HG02610 (cell line): Measurements from ENCODE around the gene NT5DC1.

Source experiments
- ATAC-seq: cut with Tn5 transposase; IDR thresholded peaks from one replicate; pipeline ENCODE4 v1.9.1; 2021; ENCODE audit warnings: mild to moderate bottlenecking, moderate library complexity; ENCODE audit not compliant: unreplicated experiment

NT5DC1 gene

DNA sequence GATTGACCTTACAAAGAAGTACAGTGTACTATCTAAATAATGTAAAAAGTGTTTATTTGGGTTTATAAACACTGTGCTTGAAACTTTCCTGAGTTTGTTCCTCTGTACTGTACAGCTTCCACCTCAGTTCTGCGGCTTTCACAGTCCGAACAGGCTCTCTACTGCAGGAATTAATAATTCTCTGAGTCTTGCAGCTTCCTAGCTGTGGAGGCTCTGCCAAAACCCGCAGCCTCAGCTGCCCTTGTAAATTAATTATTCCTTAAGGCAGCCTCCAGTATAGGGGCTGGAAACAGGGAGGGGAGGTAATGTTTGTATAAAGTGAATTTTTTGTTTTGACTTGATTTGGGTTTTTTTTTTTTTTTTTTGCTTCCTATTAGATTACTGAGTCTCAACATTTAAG is 134.0 kb downstream of the NT5DC1 start:
- ATAC-seq: no peak

DNA sequence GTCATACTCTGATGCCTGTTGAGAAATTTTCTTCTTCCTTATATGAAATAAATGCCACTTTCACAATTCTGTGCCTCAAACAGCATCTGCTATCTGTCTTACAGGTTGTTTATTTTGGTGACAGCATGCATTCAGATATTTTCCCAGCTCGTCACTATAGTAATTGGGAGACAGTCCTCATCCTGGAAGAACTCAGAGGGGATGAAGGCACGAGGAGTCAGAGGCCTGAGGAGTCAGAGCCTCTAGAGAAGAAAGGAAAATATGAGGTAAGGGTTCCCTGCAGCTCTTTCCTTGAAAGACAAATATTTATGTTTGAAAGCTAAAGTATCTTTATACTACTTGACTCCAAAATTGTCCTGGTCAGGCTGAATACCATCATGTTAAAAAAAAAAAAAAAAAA is 137.4 kb downstream of the NT5DC1 start:
- ATAC-seq: no peak

DNA sequence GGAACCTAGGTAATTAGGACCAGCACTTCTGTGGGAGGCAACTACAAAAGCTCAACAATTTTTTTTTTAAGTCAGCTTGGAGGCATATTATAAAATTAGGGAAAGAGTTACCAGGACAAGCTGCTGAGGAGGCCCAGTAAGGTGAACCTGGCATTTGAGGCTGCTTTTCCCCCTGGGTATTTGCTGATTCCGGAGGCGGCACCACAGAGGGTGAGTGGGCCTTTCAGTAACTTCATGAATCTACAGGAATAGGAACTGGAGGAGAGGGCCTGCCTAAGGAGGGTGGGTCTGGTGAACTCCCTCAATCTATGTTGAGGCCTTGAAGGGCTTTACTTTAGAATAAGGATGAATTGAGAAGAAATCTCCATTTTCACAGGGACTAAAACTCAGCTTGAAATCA is 138.6 kb downstream of the NT5DC1 start:
- no peak for ATAC-seq

DNA sequence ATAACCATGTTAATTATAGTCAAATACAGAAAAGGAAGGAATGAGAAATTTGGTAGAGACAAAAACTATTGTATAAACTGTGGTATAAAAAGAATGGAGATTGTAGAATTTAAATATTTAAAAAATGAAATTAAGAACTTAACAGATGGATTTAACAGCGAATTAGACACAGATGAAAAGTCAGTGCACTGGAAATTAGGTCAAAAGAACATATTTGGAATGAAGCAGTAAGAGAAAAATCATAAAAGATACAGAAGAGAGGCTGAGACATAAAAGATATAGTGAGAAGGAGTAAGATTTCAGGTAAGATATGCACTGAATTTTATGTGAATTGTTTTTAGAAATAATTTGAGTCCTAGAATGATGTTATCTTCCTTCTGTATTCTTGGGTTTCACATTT is 139.2 kb downstream of the NT5DC1 start:
- ATAC-seq: no peak

DNA sequence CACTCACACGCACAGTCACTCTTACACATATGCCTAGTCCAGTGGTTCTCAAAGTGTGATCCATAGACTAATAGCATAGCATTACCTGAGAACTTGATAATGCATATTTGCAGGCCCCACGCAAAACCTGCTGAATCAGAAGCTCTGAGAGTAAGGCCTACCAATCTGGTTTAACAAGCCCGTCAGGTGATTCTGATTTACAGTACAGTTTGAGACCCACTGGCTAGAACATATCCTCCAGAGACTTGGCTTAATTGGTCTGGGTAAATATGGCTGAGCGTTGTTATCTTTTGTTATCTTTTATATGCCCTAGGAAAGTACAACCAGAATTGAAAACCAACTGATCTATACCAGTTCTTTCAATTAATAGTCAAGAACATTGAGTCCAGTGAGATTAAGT is 143.6 kb downstream of the NT5DC1 start:
- no peak for ATAC-seq

DNA sequence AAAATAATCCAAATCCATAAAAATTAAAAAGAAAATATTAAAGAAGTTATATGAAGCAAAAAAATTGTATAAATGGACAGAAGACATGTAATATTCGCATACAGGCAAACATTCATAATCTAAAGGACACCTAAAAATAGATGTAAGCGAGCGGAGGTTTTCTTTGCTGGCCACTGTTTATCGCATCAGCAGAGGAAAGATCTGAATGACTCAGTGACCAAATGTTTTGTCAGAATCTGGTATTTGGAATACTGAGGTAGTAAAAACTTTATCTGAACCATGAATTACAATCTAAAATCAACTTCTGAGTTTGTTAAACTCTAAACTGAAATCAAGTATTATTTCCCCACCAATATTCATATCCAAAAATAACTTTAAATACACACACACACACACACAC is 145.4 kb downstream of the NT5DC1 start:
- no peak for ATAC-seq

DNA sequence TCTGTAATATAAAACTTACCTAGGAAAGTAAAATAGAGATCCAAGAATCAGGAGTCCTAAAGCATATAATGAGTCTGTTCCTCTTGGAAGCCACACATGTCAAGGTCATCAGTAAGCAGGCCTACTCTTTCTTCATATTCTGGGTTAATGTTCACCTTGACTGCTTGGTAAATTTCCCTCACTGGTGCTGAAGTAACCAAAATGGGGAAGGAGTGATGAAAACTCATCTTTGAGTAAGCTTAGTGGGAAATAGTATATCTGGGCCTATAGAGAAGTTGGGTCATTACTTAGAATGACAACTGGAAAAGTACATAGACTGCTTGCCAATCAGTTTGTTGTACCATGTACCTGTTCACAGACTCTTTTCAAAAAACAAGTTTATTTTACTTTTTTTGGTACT is 146.6 kb downstream of the NT5DC1 start:
- no peak for ATAC-seq

DNA sequence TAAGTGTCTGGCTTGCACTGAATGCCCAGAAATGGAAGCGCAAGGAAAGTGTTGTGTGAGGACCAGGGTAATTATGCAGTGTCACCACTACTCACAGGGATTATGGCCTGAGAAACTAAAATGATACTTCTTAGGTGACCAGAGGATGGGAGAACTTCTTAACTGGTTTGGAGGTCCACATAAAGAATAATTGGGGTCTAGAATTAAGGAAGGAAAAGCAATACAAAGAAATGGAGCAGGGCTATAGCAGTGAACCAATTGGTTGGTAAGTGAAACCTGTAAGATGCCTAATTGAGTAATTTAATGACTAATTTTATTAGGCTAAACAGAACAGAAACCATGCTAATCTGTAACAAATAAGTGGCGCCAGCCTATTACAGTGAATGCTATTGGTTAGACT is 147.9 kb downstream of the NT5DC1 start:
- no peak for ATAC-seq

DNA sequence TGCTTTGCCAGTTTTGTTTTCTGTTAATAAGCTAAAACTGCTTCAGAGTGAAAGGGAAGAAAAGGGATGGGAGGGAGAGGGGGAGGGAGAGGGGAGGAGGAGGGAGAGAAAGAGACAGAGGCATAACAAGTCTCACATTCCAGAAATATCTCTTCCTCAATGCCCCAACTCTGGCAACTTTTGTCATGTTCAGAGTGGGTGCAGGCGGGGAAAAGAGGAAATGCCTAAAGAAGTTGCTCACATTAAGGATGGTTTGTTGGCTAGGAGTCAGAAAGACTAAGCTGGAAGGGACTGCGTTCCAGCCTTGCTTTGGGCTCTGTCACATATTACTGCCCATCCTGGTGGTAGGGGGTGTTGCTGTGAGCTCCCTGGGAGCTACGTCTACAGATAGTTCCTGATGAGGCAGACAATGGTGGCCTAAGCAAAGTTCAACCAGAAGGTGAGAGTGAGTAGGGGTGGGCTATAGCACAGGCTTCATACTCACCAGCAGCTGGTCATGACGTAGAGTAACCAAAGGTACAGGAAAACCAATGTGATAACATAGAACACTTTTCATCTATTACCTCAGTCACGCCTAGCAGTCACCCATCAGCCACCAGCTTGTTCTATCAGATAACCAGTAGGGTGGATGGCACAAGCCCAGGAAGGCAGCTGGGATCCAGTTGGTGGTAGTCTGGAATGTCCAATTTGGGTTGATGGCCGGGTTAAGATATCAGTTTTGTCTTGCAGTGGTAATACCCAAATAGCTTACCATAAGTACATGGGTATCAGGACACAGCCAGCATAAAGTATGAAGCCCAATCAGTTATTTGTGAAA is 151.1 kb downstream of the NT5DC1 start:
- no peak for ATAC-seq

DNA sequence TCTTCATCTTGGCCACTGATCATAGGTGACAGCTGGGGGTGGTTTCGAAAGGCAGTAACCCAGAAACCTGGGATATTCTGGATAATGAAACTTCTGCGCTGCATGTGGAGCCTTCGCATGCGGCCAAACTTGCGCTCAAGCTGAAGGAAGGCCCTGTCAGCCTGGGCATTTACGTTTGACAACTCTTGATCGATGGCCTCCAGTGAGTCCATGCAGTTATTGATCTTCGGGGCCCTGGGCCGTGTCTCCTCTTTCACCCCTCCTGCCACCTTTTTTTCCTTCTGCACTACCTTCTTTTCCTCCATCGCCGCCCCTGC is 152.5 kb downstream of the NT5DC1 start:
- no peak for ATAC-seq

DNA sequence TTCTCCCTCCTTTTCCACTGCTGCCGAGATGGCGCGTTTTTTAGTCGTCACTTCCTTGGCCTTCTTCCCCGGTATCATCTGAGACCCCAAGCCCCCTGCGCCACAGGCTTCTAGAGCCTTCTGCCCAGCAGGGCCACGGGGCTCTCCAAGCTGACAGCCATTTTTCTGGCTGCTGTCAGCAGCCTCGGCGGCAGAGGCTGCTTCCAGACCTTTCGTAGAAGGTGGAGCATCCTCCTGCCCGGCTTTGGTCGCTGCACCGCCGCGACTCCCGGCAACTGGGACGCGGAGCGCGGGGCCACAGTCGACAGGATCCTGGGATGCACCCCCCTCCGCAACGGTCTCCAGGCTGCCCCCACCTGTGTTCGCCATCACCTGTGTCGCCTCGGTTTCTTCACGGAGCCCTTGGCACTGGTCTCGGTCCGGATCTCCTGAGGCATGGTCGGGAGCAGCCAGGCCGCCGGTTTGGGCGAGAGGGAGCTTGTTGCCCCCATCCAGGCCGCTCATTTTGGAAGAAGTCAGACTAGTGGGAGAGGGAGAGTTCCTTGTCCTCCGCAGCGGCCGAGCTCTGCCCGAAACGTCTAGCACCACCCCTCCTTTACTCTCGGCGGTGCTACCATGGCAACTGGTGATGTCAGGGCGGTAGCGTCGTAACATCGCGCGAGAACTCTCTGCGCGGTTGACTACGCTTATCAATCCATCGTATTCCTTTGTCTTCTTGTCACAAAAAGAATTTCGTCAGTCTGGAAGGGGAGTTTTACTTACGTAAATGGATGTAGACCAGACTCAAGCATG is 153.0 kb downstream of the NT5DC1 start, which contains the start of gene TSPYL4:
Gene TSPYL4 (minus strand): TSS at position 571 of the 792 bp plus-strand sequence. CDS start 67 bp downstream, at position 504.
- ATAC-seq: peak; percentile 99

DNA sequence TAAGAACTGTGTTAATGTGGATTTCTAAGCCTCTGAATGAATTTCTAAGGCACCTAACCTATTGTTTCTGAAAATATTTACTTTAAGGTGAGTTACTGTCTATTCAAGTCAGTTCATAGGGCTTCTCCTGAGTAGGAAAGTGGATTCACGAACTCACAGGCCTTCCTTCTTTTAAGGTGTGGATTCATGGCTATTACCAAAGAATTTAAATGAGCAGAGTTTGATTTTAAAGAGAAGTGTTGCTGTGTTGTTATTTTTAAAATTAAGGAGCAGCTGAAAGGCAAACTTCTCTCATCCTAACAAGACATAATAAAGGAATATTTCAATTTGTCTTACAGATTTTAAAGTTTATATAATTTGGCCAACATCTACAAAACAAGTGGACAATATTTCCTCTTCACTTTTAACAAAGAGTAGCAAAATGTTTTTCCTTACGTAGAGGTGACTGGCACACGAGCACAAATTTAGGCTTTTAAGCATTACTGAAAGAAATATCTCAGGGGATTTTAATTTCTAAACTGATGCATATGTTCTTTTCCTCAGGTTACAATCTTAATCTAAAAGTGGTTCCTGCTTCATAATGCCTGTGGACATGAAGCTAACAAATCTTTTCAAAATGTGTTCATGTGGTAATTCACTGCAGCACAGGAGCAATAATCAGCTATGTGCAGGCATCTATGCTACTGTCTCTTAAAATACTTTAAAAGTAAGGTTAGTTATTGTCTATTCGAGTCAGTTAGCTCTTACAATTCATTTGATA is 153.8 kb downstream of the NT5DC1 start:
- peak; percentile 22 for ATAC-seq

DNA sequence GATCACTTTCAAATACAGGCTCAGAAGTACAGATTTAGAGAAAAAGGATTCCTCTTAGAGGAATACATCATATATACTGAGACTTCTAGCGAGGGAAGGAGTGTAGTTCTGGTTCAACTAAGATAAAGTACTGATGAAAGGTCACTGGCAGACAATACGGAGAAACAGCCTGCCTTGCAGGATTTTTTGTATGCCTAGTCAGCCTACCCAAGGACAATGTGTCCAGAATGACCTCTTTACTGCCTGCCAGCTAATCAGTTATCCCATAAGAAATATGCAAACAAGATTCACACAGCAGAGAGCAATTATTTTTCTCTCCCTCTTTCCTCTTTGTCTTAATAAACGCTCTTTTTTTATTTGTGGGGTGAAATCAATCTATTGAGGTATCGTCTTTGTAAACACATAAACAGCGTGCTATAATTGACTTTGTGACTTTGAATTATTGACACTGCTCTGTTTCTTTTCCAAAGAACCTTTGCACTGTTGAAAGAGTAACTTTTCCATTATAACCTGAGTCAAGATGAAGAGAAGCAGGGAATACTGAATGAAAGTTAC is 154.7 kb downstream of the NT5DC1 start:
- ATAC-seq: no peak

DNA sequence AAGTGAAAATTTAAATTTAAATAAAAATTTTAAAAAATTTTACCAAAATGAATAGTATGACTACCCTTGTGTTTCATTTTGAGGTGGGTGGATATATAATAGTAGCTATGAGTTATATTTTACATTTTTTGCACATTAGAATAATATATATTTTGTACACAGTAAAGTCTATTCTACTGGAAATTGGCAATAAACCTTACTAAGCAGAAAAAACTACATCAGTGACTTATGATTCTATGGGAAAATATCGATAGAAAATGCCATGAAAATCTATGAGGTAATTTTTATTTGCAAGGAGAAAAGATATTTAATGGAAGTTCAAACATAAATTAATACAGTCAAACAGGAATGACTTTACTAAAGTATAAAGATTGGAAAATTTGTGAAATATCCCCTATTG is 156.0 kb downstream of the NT5DC1 start:
- no peak for ATAC-seq

DNA sequence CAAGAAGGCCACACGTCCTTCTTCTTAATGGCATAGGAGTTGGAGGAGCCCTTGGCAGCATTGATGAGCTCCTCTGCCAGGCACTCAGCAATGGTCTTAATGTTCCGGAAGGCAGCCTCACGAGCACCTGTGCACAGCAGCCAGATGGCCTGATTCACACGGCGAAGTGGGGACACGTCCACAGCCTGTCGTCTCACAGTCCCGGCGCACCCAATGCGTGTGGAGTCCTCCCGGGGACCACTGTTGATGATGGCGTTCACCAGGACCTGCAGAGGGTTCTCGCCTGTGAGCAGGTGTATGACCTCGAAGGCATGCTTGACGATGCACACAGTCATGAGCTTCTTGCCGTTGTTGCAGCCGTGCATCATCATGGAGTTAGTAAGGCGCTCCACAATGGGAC is 157.9 kb downstream of the NT5DC1 start:
- no peak for ATAC-seq

DNA sequence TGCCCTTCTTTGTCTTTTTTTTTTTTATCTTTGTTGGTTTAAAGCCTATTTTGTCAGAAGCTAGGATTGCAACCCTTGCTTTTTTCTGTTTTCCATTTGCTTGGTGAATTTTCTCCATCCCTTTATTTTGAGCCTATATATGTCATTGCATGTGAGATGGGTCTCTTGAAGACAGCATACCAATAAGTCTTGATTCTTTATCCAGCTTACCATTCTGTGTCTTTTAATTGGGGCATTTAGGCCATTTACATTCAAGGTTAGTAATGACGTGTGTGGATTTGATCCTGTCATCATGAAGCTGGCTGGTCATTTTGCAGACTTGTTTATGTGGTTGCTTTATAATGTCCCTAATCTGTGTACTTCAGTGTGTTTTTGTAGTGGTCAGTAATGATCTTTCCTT is 162.7 kb downstream of the NT5DC1 start:
- ATAC-seq: no peak

DNA sequence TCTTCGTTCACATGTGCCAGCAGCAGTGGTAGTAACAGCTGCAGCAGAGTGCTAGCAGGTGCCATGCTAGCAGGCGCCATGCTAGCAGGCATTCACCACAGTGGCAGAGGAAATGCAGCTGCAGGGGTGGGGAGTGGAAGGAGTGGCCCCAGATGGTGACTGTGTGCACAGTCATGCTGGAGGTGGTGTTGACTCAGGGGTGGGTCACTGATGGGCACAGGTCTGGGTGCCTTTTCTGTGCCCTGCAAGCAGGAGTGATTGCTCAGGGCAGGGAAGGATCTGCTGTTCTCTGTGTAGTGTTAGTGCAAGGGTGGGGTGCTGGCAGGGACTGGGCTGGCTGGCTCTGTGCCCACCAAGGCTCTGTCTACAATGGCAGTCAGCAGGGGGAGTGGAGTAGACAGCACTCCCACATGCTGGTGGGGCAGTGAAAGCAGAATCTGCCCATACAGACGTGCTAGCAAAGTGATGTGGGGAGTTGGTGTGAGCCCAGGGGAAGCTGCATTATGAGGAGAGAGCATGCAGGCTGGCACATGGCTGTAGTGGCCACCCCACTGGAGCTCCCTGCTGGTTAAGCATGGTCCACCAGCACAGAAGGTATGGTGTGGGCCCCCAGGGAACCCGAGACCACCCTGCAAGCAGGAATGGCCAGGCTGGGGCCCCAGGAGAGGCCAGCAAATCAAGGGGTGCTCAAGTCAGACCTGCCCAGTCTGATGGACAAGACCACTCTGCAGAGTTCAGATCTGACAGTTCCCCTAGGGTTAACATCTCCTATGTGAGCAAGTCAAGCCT is 164.6 kb downstream of the NT5DC1 start:
- ATAC-seq: no peak

DNA sequence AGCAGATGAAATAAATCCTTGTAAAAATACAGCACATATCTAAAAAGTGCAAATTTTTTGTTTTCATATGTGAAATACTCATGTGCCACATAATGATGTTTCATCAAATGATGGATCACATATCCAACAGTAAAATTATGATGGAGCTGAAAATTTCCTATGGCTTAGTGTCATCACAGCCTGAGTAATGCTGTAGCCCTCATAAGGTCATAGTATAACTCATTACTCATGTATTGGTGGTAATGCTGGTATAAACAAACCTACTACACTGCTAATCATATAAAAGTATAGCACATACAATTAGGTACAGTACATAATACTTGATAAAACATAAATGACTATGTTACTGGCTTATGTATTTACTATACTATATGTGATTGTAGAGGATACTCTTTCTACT is 166.2 kb downstream of the NT5DC1 start:
- ATAC-seq: no peak

DNA sequence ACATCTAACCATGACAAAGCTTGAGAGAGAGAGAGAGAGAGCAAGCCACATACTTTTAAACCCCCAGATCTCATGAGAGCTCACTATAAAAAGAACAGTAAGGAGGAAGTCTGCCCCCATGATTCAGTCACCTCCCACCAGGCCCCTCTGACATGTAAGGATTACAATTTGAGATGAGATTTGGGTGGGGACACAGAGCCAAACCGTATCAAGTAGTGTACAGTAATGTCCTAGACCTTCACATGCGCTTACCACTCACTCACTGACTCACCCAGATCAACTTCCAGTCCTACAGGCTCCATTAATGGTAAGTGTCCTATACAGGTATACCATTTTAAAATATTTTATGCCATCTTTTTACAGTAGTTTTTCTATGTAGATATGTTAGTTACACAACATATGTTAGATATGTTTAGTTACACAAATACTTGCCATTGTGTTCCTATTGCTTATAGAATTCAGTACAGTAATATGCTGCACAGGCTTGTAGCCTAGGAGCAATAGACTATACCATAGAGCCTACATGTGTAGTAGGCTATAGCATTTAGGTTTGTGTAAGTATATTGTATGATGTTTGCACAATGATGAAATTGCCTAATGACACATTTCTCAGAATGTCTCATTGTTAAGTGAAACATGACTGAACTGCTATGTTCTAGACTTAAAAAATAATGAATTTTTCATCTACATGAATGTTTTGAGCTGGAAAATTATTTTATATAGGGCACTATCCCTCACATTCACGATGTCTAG is 167.4 kb downstream of the NT5DC1 start:
- ATAC-seq: peak; percentile 38
